ENCODE data around the gene GRM7.

GRM7 gene

GRCh38 chr3:7754653-7755441 lies 893.9 kb downstream of the GRM7 start:
- no peak overlapping the region for H3K4me3 ChIP-seq (ENCODE audit: low read depth, low read length)
- TF ChIP-seq CTCF (conservative IDR thresholded peaks at IDR 0.05; ENCODE audit: low read depth, low read length): no peak
- no peak for DNase-seq (ENCODE audit: low read depth)

DNA sequence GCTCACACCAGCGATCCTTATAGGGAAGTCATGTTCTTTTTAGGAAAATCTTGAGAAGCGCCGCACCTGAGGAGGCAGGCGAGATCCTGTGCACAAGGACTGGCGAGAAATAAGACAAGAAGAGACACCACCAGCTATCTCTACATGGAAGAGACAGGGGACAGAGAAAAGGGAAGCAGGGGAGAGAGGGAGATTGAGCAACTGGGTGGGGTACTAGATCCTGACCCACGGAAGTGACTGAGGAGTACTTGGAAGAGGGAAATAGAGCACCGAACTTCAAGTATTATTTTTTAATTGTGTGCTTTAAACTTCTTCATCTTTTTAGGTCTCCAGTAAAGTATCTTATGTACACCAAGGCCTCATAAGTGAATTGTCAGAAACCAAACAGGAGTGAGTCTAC lies 898.7 kb downstream of the GRM7 start:
- H3K4me3 ChIP-seq (ENCODE audit: low read depth, low read length): no peak overlapping the region
- TF ChIP-seq CTCF (conservative IDR thresholded peaks at IDR 0.05; ENCODE audit: low read depth, low read length): no peak
- no peak for DNase-seq (ENCODE audit: low read depth)

- no peak overlapping the region for H3K4me3 ChIP-seq (ENCODE audit: low read depth, low read length)
- no peak for TF ChIP-seq CTCF (conservative IDR thresholded peaks at IDR 0.05; ENCODE audit: low read depth, low read length)
- no peak for DNase-seq (ENCODE audit: low read depth)
Measured at GRCh38 chr3:7760718-7761117, 899.8 kb downstream of the GRM7 start.

GRCh38 chr3:7764115-7764514 lies 903.2 kb downstream of the GRM7 start:
- DNase-seq (ENCODE audit: low read depth): no peak
- no peak overlapping the region for H3K4me3 ChIP-seq (ENCODE audit: low read depth, low read length)
- no peak for TF ChIP-seq CTCF (conservative IDR thresholded peaks at IDR 0.05; ENCODE audit: low read depth, low read length)

GRCh38 chr3:7766530-7766929 lies 905.6 kb downstream of the GRM7 start:
- TF ChIP-seq CTCF (conservative IDR thresholded peaks at IDR 0.05; ENCODE audit: low read depth, low read length): no peak
- H3K4me3 ChIP-seq (ENCODE audit: low read depth, low read length): no peak overlapping the region

DNA sequence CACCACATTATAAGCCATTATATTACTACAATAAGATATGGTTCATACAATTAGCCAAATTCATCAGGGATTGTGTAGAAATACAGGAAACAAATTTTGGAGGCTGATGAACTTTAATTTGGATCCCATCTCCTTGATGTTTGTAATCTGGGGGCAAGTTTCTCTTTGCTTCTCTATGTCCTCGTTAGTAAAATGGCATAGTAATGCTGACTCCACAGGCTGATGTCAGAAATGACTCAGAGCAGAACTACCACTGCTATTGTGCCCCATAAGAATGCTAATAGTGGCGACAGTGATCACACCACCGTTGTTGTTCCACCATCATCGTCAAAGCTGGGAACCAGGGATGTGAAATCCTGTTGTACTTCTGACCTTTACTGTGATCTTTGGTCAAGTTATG lies 918.4 kb downstream of the GRM7 start:
- no peak overlapping the region for H3K4me3 ChIP-seq (ENCODE audit: low read depth, low read length)
- no peak for TF ChIP-seq CTCF (conservative IDR thresholded peaks at IDR 0.05; ENCODE audit: low read depth, low read length)
- peak; percentile 27 for DNase-seq (ENCODE audit: low read depth)

More at GRCh38 chr3:7766530-7766929, 905.6 kb downstream of the GRM7 start:
- no peak for DNase-seq (ENCODE audit: low read depth)

- DNase-seq (ENCODE audit: low read depth): no peak
- H3K4me3 ChIP-seq (ENCODE audit: low read depth, low read length): no peak overlapping the region
- no peak for TF ChIP-seq CTCF (conservative IDR thresholded peaks at IDR 0.05; ENCODE audit: low read depth, low read length)
Measured at GRCh38 chr3:7781395-7781794, 920.5 kb downstream of the GRM7 start.

All from choroid plexus epithelial cell (primary cell).